GM18909 (cell line): Measurements from ENCODE around the gene COIL.

ENCODE experiments used
- ATAC-seq: cut with Tn5 transposase; IDR thresholded peaks from one replicate; pipeline ENCODE4 v1.9.1; 2021; ENCODE audit warnings: mild to moderate bottlenecking; ENCODE audit not compliant: unreplicated experiment, poor library complexity

COIL gene

GRCh38 chr17:56912105-56912999 is 48.5 kb downstream of the COIL start:
- no peak for ATAC-seq

GRCh38 chr17:56910509-56911235 is 50.2 kb downstream of the COIL start:
- no peak for ATAC-seq

GRCh38 chr17:56909742-56910508 is 50.9 kb downstream of the COIL start:
- ATAC-seq, result no peak

GRCh38 chr17:56908001-56908542 is 52.8 kb downstream of the COIL start:
- peak; percentile 90 for ATAC-seq

GRCh38 chr17:56903560-56903959 is 57.3 kb downstream of the COIL start:
- no peak for ATAC-seq

GRCh38 chr17:56902348-56902747 is 58.5 kb downstream of the COIL start:
- no peak for ATAC-seq

GRCh38 chr17:56899403-56899802 is 61.4 kb downstream of the COIL start:
- ATAC-seq, result no peak

- ATAC-seq, result no peak
Measured at GRCh38 chr17:56898874-56899273, 62.0 kb downstream of the COIL start.

- peak; percentile 74 for ATAC-seq
Measured at GRCh38 chr17:56897646-56898424, 63.0 kb downstream of the COIL start.

GRCh38 chr17:56896968-56897359 is 63.9 kb downstream of the COIL start:
- no peak for ATAC-seq

GRCh38 chr17:56896217-56896967 is 64.5 kb downstream of the COIL start:
- no peak for ATAC-seq

- ATAC-seq, result no peak
Measured at GRCh38 chr17:56894859-56895455, 65.9 kb downstream of the COIL start.

- no peak for ATAC-seq
Measured at GRCh38 chr17:56893503-56893902, 67.3 kb downstream of the COIL start.

GRCh38 chr17:56892333-56892732 is 68.5 kb downstream of the COIL start:
- ATAC-seq, result no peak

GRCh38 chr17:56891751-56892150 is 69.1 kb downstream of the COIL start:
- ATAC-seq, result no peak

GRCh38 chr17:56890906-56891674 is 69.8 kb downstream of the COIL start:
- no peak for ATAC-seq

GRCh38 chr17:56890390-56890789 is 70.5 kb downstream of the COIL start:
- no peak for ATAC-seq
